ENCODE data around the gene YIF1B.

YIF1B gene

GRCh38 chr19:38360351-38360750 is 44.6 kb upstream of the YIF1B start:
- Mint-ChIP-seq H3K4me1 (peaks cover 12% of the 10 kb centered on the region), H3K27me3 (ENCODE audit: low read depth, poor library complexity) (peaks cover 76% of the 10 kb centered on the region), H3K27ac (no peak overlapping the region), H3K9me3 (peaks cover 9% of the 10 kb centered on the region), H3K4me3 (peak overlapping the region; percentile 84), H3K36me3 (ENCODE audit: low read depth) (no peaks in the 10 kb centered on the region)
- TF ChIP-seq, protein P1, sequence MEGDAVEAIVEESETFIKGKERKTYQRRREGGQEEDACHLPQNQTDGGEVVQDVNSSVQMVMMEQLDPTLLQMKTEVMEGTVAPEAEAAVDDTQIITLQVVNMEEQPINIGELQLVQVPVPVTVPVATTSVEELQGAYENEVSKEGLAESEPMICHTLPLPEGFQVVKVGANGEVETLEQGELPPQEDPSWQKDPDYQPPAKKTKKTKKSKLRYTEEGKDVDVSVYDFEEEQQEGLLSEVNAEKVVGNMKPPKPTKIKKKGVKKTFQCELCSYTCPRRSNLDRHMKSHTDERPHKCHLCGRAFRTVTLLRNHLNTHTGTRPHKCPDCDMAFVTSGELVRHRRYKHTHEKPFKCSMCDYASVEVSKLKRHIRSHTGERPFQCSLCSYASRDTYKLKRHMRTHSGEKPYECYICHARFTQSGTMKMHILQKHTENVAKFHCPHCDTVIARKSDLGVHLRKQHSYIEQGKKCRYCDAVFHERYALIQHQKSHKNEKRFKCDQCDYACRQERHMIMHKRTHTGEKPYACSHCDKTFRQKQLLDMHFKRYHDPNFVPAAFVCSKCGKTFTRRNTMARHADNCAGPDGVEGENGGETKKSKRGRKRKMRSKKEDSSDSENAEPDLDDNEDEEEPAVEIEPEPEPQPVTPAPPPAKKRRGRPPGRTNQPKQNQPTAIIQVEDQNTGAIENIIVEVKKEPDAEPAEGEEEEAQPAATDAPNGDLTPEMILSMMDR (IDR thresholded peaks at IDR 0.05): no peak
- DNase-seq: no peak

DNA sequence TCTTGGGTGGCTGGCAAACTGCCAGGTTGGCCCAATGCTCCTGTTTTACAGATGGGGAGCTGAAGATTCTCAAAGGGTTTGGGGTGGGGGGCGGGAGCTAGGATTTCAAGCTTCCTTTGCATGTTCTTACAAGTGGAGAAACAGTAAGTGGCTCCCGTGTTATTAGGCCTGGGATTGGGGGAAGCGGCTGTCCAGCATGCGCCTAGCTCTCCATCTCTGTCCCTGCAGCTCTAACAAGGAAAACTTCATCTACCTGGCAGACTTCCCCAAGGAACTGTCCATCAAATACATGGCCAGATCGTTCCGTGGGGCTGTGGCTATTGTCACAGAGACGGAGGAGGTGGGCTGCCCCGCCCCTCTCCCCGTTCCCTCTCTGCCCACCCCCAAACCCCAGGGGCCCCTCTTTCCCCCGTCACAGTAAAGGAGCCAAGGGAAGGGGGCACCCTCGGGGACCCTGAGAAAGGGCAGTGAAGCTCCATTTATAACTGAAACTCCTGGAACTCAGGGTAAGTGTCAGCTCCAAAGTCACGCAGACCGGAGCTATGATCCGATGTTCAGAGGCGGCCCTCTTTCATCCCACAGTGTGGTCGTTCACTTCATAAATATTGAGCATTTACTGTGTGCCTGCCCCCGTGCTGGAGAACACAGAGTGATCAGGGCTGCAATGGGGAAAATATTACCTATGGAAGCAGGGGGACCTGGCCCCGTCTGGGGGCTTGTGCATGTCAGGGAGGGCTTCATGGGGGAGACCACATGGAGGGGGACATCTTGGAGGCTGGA is 43.7 kb upstream of the YIF1B start:
- H3K4me1 Mint-ChIP-seq: peaks cover 16% of the 10 kb centered on the region
- no peak overlapping the region for H3K27ac Mint-ChIP-seq
- H3K4me3 Mint-ChIP-seq: peak overlapping the region; percentile 64
- H3K27me3 Mint-ChIP-seq (ENCODE audit: low read depth, poor library complexity): peaks cover 72% of the 10 kb centered on the region
- TF ChIP-seq, protein P1 (IDR thresholded peaks at IDR 0.05): no peak
- no peaks in the 10 kb centered on the region for H3K36me3 Mint-ChIP-seq (ENCODE audit: low read depth)
- no peak for DNase-seq
- H3K9me3 Mint-ChIP-seq: peaks cover 3% of the 10 kb centered on the region

GRCh38 chr19:38358071-38358470 is 42.3 kb upstream of the YIF1B start:
- H3K36me3 Mint-ChIP-seq (ENCODE audit: low read depth): no peaks in the 10 kb centered on the region
- no peak for DNase-seq
- no peak overlapping the region for H3K4me3 Mint-ChIP-seq
- H3K9me3 Mint-ChIP-seq: peaks cover 3% of the 10 kb centered on the region
- peaks cover 74% of the 10 kb centered on the region for H3K27me3 Mint-ChIP-seq (ENCODE audit: low read depth, poor library complexity)
- H3K27ac Mint-ChIP-seq: no peak overlapping the region
- TF ChIP-seq, protein P1 (IDR thresholded peaks at IDR 0.05): no peak
- peaks cover 23% of the 10 kb centered on the region for H3K4me1 Mint-ChIP-seq

- Mint-ChIP-seq H3K9me3 (peaks cover 3% of the 10 kb centered on the region), H3K4me3 (no peak overlapping the region), H3K4me1 (peaks cover 27% of the 10 kb centered on the region), H3K27ac (no peak overlapping the region), H3K36me3 (ENCODE audit: low read depth) (no peaks in the 10 kb centered on the region), H3K27me3 (ENCODE audit: low read depth, poor library complexity) (peaks cover 64% of the 10 kb centered on the region)
- TF ChIP-seq, protein P1 (IDR thresholded peaks at IDR 0.05): no peak
- DNase-seq: no peak
These were observed 40.3 kb upstream of the YIF1B start for GRCh38 chr19:38355728-38356725.

GRCh38 chr19:38352611-38353010 is 36.9 kb upstream of the YIF1B start:
- Mint-ChIP-seq H3K36me3 (ENCODE audit: low read depth) (no peaks in the 10 kb centered on the region), H3K4me3 (peak overlapping the region; percentile 16)
- no peak for DNase-seq

More at GRCh38 chr19:38352611-38353010, 36.9 kb upstream of the YIF1B start:
- H3K4me1 Mint-ChIP-seq: peaks cover 19% of the 10 kb centered on the region
- TF ChIP-seq, protein P1 (IDR thresholded peaks at IDR 0.05): no peak
- peak overlapping the region; percentile 37 for H3K27ac Mint-ChIP-seq
- H3K27me3 Mint-ChIP-seq (ENCODE audit: low read depth, poor library complexity): peaks cover 43% of the 10 kb centered on the region
- no peaks in the 10 kb centered on the region for H3K9me3 Mint-ChIP-seq
